ENCODE data around the gene SOWAHC.
A peak's percentile ranks its signal among the peaks of the same experiment; 100 is the strongest.
"Not testable (repeated sequence)": the region's sequence is repeated elsewhere in the genome, so short reads cannot be mapped to it uniquely, and the experiment has no call there.

SOWAHC gene

GRCh38 chr2:109613922-109614714 is at the start of gene SOWAHC, which contains the start of gene SEPTIN10:
Gene SOWAHC (plus strand): TSS chr2:109614364. CDS start chr2:109614490, 126 bp downstream.
Gene SEPTIN10 (minus strand): TSS chr2:109613966. CDS start chr2:109613827, 139 bp downstream.
- peak; percentile 99 for DNase-seq

DNA sequence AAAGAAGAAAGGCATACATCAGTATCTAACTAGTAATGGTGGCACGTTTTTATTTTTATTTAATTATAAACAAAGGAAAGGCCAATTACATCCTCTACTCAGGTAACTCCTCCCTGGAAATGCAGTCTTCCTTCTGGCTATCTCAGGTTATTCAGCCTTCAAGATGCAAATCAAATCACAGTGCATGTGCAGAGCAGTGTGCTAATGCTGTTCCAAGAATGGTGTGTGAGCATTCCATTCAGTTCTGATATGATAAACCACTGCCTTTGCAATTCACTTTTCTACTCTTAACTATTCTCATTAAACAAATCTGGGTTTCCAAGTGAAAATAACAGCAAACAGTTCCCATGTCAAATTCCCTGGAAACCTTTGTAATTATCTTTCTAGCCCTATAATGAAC is 38.8 kb upstream of the SOWAHC start:
- DNase-seq: no peak

- not testable (repeated sequence) for DNase-seq
These were observed 36.5 kb upstream of the SOWAHC start for GRCh38 chr2:109577630-109578029.

- DNase-seq: peak; percentile 54
These were observed 31.0 kb upstream of the SOWAHC start for GRCh38 chr2:109582928-109583895.

DNA sequence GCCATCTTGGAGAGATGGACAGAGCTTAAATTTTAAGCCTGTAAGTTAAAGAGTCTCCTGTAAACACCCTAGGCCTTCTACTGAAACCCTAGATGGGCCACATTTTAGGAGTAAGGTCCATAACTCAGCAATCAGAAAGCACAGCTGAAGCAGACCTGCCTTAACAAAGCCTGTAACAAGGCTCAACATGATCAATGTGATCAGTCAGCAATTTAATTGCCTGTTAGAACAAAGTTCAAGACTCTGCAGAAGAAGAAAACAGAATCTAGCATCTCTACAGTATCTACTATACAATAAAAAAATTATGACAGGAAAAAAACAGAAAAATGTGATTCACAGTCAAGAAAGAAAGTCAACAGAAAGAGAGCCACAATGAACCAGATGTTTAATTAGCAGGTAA is 27.5 kb upstream of the SOWAHC start:
- DNase-seq: no peak

DNA sequence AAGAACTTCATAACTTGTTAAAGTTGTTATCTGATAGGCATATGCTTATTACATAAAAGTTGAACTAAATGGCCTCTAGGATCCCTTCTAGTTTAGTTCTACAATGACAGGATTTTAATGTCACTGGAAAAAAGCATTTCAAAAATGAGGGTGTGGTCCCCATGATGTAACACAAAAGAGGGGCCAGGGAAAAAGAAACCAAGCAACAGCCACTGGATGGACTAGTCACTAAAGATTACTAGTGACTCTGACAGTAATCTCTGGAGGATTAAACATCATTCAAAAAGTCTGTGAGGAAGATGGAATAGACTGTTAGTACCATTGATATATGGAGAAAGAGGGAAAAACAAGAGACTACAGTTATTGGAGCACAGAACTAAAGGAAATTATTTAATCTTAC is 23.0 kb upstream of the SOWAHC start:
- DNase-seq: no peak

GRCh38 chr2:109592905-109593304 is 21.3 kb upstream of the SOWAHC start:
- DNase-seq: no peak

DNA sequence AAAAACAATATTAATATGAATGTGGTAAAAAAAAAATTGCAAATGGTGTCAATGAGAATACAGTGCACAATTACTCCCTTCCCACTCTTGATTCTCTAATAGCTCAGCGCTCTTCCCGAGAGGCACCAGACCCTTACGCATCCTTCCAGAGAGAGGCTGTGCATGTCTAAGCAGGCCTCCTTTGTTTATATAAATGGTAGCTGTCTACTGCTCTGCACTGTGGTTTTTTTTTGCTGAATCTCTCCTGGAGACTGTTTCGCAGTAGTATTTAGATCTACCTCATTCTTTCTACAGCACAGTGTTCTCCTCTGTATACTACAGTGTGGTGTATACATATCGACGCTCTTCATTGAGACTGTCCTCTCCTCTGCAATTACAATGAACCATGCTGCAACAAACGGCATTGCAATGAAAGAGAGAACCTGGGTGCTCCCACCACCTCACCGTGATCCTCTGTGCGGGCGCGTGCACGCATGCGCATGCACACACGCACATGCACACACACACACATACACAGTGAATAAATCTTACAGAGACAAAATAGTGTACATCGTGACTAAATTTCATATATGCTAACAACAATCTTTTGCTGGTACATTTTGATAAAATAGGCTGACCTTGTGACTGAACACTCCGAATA is 19.8 kb upstream of the SOWAHC start:
- DNase-seq: no peak

GRCh38 chr2:109595644-109596043 is 18.5 kb upstream of the SOWAHC start:
- DNase-seq: no peak

DNA sequence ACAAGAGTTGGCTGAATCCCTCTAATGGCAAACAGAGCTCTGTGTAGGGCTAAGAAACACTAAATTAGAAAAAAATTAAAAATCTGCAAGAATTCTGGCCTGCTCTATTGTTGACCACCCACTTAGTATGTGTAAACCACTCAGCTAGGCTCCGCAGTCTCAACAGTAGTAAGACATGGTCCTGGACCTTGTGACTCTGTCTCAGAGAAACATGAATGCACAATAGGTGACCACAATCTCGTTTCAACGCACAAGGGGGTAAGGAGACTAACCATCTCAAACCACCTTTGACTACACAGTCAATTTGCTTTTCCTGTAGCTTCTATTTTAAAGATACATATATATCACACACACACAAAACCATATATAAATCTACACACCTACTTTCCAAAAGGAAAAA is 16.9 kb upstream of the SOWAHC start:
- no peak for DNase-seq

DNA sequence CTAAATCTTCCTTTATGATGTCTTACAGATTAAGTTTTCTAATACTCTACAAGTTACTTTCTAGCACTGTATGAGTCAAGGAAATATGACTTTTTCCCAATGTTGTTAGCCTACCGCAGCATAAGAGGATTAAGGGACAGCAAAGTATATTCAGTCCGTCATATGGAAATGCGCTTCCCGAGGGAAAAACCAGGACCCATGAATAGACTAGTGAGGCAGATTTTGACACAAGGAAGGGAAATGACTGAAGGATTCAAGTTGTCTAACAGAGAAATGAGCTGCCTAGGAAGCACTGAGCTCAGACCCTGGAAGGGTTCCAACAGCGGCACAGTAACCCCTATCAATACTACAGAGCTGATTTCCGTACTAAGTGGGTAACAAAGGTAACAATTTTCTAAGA is 12.4 kb upstream of the SOWAHC start:
- DNase-seq: no peak

GRCh38 chr2:109602617-109603188 is 11.5 kb upstream of the SOWAHC start:
- no peak for DNase-seq

GRCh38 chr2:109604597-109604996 is 9.6 kb upstream of the SOWAHC start:
- peak; percentile 75 for DNase-seq

GRCh38 chr2:109607766-109608165 is 6.4 kb upstream of the SOWAHC start:
- DNase-seq: peak; percentile 41

GRCh38 chr2:109609352-109610024 is 4.7 kb upstream of the SOWAHC start:
- peak; percentile 77 for DNase-seq

- peak; percentile 71 for DNase-seq
These were observed 2.6 kb upstream of the SOWAHC start for GRCh38 chr2:109611467-109612095.

GRCh38 chr2:109613081-109613921 is 863 bp upstream of the SOWAHC start:
- peak; percentile 66 for DNase-seq

GRCh38 chr2:109614715-109615636 is 812 bp downstream of the SOWAHC start:
- peak; percentile 37 for DNase-seq

DNA sequence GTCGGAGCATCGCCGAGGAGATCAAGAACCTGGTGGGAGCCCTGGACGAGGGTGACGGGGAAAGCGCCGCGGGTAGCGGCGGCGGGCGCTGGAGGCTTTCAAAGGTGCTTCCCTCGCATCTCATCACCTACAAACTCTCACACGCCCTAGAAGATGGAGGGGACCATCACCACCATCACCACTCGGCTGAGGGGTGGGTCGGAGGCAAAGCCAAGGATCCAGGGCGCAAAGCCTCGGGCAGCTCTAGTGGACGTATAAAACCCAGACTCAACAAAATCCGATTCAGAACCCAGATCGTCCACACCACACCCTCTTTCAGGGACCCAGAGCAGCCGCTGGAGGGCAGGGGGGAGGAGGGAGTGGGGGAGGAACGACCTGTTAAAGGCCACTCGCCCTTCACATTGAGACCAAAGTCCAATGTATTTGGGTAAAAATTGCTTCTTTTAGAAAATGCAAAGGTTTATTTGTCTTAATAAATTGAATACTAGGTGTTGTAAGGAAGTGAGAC is 1.5 kb downstream of the SOWAHC start:
- no peak for DNase-seq
